ENCODE data around the gene CPLX1. TPM values are rescaled to one million over a fixed set of nuclear protein-coding genes. Genes with fewer than 3 reads are reported as not detected.

Gene CPLX1
- total RNA-seq, 1 donor from 2014 or later, result not detected

- no peak for TF ChIP-seq CTCF (IDR thresholded peaks at IDR 0.05)
- Mint-ChIP-seq H3K4me1 (ENCODE audit: low read depth) (no peaks in the 10 kb centered on the region), H3K27me3 (ENCODE audit: low read depth) (no peaks in the 10 kb centered on the region), H3K4me3 (ENCODE audit: unreplicated experiment) (no peak overlapping the region), H3K36me3 (ENCODE audit: low read depth) (peaks cover 57% of the 10 kb centered on the region), H3K9me3 (ENCODE audit: low read depth) (peaks cover 9% of the 10 kb centered on the region), H3K27ac (ENCODE audit: unreplicated experiment) (no peak overlapping the region)
- peak; percentile 79 for DNase-seq (ENCODE audit: low spot score)
These were observed 33.6 kb upstream of the CPLX1 start for GRCh38 chr4:859496-859895.

GRCh38 chr4:858831-859451, 33.0 kb upstream of the CPLX1 start:
- H3K4me3 Mint-ChIP-seq (ENCODE audit: unreplicated experiment), result no peak overlapping the region
- peak; percentile 82 for DNase-seq (ENCODE audit: low spot score)
- H3K36me3 Mint-ChIP-seq (ENCODE audit: low read depth), result peaks cover 55% of the 10 kb centered on the region
- no peak for TF ChIP-seq CTCF (IDR thresholded peaks at IDR 0.05)
- no peaks in the 10 kb centered on the region for H3K4me1 Mint-ChIP-seq (ENCODE audit: low read depth)
- no peaks in the 10 kb centered on the region for H3K27me3 Mint-ChIP-seq (ENCODE audit: low read depth)
- no peak overlapping the region for H3K27ac Mint-ChIP-seq (ENCODE audit: unreplicated experiment)
- H3K9me3 Mint-ChIP-seq (ENCODE audit: low read depth), result peaks cover 9% of the 10 kb centered on the region

- H3K27me3 Mint-ChIP-seq (ENCODE audit: low read depth), result no peaks in the 10 kb centered on the region
- peaks cover 5% of the 10 kb centered on the region for H3K9me3 Mint-ChIP-seq (ENCODE audit: low read depth)
- peaks cover 51% of the 10 kb centered on the region for H3K36me3 Mint-ChIP-seq (ENCODE audit: low read depth)
- peak; percentile 62 for DNase-seq (ENCODE audit: low spot score)
- TF ChIP-seq CTCF (IDR thresholded peaks at IDR 0.05), result no peak
- no peaks in the 10 kb centered on the region for H3K4me1 Mint-ChIP-seq (ENCODE audit: low read depth)
- H3K27ac Mint-ChIP-seq (ENCODE audit: unreplicated experiment), result no peak overlapping the region
- H3K4me3 Mint-ChIP-seq (ENCODE audit: unreplicated experiment), result no peak overlapping the region
These were observed 32.1 kb upstream of the CPLX1 start for GRCh38 chr4:858041-858481.

- TF ChIP-seq CTCF (IDR thresholded peaks at IDR 0.05), result no peak
- H3K36me3 Mint-ChIP-seq (ENCODE audit: low read depth), result peaks cover 47% of the 10 kb centered on the region
- H3K4me3 Mint-ChIP-seq (ENCODE audit: unreplicated experiment), result no peak overlapping the region
- no peaks in the 10 kb centered on the region for H3K4me1 Mint-ChIP-seq (ENCODE audit: low read depth)
- no peaks in the 10 kb centered on the region for H3K9me3 Mint-ChIP-seq (ENCODE audit: low read depth)
- H3K27me3 Mint-ChIP-seq (ENCODE audit: low read depth), result no peaks in the 10 kb centered on the region
- DNase-seq (ENCODE audit: low spot score), result peak; percentile 78
- H3K27ac Mint-ChIP-seq (ENCODE audit: unreplicated experiment), result no peak overlapping the region
These were observed 31.5 kb upstream of the CPLX1 start for GRCh38 chr4:857461-857860.

- Mint-ChIP-seq H3K9me3 (ENCODE audit: low read depth) (no peaks in the 10 kb centered on the region), H3K27ac (ENCODE audit: unreplicated experiment) (no peak overlapping the region), H3K4me3 (ENCODE audit: unreplicated experiment) (no peak overlapping the region), H3K36me3 (ENCODE audit: low read depth) (peaks cover 42% of the 10 kb centered on the region), H3K27me3 (ENCODE audit: low read depth) (no peaks in the 10 kb centered on the region), H3K4me1 (ENCODE audit: low read depth) (no peaks in the 10 kb centered on the region)
- peak; percentile 69 for DNase-seq (ENCODE audit: low spot score)
- no peak for TF ChIP-seq CTCF (IDR thresholded peaks at IDR 0.05)
These were observed 30.4 kb upstream of the CPLX1 start for GRCh38 chr4:856225-856901.

Measured in chondrocyte (in vitro differentiated cells).